NCI-H1694 (cell line): ENCODE results near the gene HAAO.

ENCODE experiments used
- DNase-seq: peaks from one replicate; lab custom pipeline; 2025; lab: John Stamatoyannopoulos, UW

Gene HAAO

GRCh38 chr2:42768706-42769256 is 23.6 kb downstream of the HAAO start:
- DNase-seq = no peak

DNA sequence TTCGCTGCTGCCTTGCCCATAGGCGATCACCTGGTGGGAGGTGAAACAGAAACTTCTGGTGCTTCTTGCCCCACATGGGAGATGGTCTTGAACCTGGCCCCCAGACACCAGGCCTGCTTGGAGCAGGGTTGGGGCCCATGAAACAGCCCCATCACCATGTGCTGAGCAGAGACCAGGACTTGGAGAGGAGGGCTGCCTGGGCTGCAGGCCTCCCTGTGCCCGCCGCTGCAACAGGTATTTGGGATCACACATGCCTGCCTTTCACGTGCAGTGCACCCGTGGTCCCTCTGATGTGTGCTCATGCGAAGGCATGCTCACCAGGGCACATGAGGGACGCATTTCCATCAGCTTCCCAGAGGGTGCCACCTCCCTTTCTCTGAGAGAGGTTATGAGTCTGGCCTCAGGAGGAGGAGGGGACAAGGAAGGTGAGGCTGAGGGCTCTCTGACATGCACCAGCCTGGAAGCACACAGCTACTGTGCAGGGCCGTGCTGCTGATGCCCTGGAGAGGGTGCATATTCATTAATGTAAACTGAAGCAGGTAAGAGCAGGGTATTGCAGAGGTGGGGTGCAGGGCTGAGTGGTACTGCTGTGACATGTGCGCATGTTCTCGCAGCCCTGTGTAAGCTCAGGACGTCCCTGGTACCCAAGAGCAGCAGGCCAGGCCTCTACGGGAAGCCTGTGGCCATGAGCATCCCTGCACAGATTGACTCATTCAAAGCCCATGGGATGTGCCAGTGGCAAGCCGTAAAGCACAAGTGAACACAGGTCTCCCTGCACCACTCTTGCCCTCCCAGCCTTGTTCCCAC is 24.3 kb downstream of the HAAO start:
- DNase-seq = no peak

GRCh38 chr2:42767080-42767898 is 25.1 kb downstream of the HAAO start:
- DNase-seq = no peak

GRCh38 chr2:42765686-42766085 is 26.7 kb downstream of the HAAO start:
- DNase-seq = no peak

- DNase-seq = no peak
These were observed 27.5 kb downstream of the HAAO start for GRCh38 chr2:42764901-42765300.

- DNase-seq = no peak
These were observed 28.3 kb downstream of the HAAO start, which contains the start of gene OXER1 for GRCh38 chr2:42764096-42764495. Gene OXER1, minus strand, starts transcription at chr2:42764135. Its CDS starts 73 bp downstream, at chr2:42764062.

- DNase-seq = no peak
These were observed 29.3 kb downstream of the HAAO start for GRCh38 chr2:42762823-42763804.

GRCh38 chr2:42762155-42762554 is 30.2 kb downstream of the HAAO start:
- DNase-seq = no peak

DNA sequence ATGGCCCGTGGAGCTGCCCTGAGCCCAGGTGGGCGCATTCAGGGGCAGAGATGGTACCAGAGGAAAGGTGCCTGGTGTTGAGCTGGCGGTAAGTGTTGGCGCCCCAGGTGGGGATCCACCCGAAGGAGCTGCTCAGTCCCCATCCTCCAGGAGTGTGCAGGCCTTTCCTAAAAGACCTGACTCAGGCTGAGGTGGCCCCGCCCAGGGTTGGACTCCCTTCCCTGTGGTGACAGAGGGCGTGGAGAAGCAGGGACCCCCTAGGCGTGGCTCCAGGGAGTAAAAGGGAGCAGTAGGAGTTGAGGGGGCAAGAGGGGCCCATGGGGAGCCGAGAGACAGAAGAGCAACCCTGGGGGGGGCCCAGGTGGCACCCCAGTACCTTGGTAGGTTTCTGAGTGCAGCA is 30.8 kb downstream of the HAAO start:
- DNase-seq = no peak

DNA sequence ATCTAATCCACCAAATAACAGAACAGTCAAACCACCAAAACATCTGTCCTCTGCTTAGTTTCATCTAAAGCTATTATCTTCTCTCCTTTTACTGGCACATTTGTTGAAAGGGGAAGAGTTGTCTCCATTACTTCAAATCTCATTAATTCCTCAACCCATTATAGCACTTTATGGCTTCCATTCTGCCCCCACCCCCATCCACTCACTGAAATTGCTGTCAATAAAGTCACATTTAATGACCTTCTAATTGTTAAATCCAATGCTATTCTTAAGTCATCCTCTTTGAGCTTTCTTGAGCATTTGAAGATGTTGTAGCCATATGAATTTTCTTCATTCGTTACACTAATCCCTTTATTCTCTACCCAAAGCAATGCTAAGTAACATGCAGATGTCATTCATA is 33.6 kb downstream of the HAAO start:
- no peak for DNase-seq

GRCh38 chr2:42757981-42758740 is 34.2 kb downstream of the HAAO start:
- DNase-seq = no peak

GRCh38 chr2:42756966-42757513 is 35.3 kb downstream of the HAAO start:
- DNase-seq = no peak

GRCh38 chr2:42756150-42756775 is 36.1 kb downstream of the HAAO start:
- no peak for DNase-seq

GRCh38 chr2:42755191-42755880 is 37.0 kb downstream of the HAAO start:
- DNase-seq = no peak

GRCh38 chr2:42754776-42755140 is 37.6 kb downstream of the HAAO start:
- DNase-seq = no peak

GRCh38 chr2:42754021-42754775 is 38.2 kb downstream of the HAAO start:
- DNase-seq = peak; percentile 43

GRCh38 chr2:42752816-42753813 is 39.3 kb downstream of the HAAO start:
- no peak for DNase-seq

- no peak for DNase-seq
These were observed 40.1 kb downstream of the HAAO start for GRCh38 chr2:42752314-42752713.
